NB4 (cell line): ENCODE measurements around the gene MACROD2.

Source experiments
- CTCF ChIP-seq: IDR thresholded peaks from one replicate; pipeline ENCODE4 v1.5.1; 2012; ENCODE audit warnings: low read depth, low read length
- MYC ChIP-seq: IDR thresholded peaks from 2 replicates; pipeline ENCODE4 v1.6.1; 2011; ENCODE audit warnings: low read depth, low read length
- POLR2A ChIP-seq: IDR thresholded peaks from 2 replicates; pipeline ENCODE4 v1.6.1; 2011; ENCODE audit warnings: mild to moderate bottlenecking; ENCODE audit not compliant: insufficient read length; ENCODE audit errors: extremely low read depth

GRCh38 chr20:14030991-14031390, 35.7 kb downstream of the MACROD2 start:
- no peak for TF ChIP-seq CTCF
- no peak for TF ChIP-seq POLR2A
- TF ChIP-seq MYC: no peak
